Measurements from ENCODE around the gene KAZN.

The KAZN gene

GRCh38 chr1:15107058-15107687, 508.7 kb downstream of the KAZN start:
- Mint-ChIP-seq H3K4me1 (no peaks in the 10 kb centered on the region), H3K27me3 (peaks cover 2% of the 10 kb centered on the region), H3K27ac (no peak overlapping the region), H3K36me3 (no peaks in the 10 kb centered on the region), H3K9me3 (peaks cover 3% of the 10 kb centered on the region), H3K4me3 (no peak overlapping the region)
- DNase-seq (ENCODE audit: low spot score in 2 of 2) (no peak), ATAC-seq (ENCODE audit: low read depth) (no peak)

GRCh38 chr1:15107911-15108310, 509.4 kb downstream of the KAZN start:
- DNase-seq (ENCODE audit: low spot score in 2 of 2) = no peak
- no peaks in the 10 kb centered on the region for H3K36me3 Mint-ChIP-seq
- no peak overlapping the region for H3K4me3 Mint-ChIP-seq
- H3K27ac Mint-ChIP-seq = no peak overlapping the region
- H3K9me3 Mint-ChIP-seq = peaks cover 3% of the 10 kb centered on the region
- peaks cover 2% of the 10 kb centered on the region for H3K27me3 Mint-ChIP-seq
- ATAC-seq (ENCODE audit: low read depth) = no peak
- no peaks in the 10 kb centered on the region for H3K4me1 Mint-ChIP-seq

DNA sequence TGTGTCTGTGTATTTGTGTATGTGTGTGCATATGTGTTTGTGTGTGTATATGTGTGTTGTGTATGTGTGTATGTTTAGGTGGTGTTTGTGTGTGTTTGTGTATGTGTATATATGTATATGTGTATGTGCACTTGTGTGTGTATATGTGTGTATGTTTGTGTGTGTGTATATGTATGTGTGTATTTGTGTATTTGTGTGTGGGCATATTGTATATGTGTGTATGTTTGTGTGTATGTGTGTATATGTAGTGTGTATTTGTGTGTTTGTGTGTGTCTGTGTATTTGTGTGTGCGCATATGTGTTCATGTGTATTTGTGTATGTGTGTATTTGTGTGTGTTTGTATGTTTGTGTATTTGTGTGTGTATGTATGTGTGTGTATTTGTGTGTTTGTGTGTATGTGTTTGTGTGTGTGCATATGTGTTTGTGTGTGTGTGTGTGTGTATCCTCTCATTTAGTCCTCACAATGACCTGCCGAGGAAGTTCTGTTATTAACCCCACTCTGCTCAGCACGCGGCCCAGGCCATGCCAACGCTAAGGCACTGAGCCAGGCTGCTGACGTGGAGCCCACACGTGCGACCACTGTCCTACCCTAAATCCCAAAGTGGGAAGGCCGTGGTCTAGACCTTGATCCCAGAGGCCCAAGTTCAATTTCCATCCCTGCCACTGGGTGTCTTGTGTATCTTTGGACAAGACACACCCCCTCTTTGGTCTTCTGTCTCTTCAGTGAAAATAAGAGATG, 511.8 kb downstream of the KAZN start:
- H3K27ac Mint-ChIP-seq = no peak overlapping the region
- H3K9me3 Mint-ChIP-seq = no peaks in the 10 kb centered on the region
- H3K36me3 Mint-ChIP-seq = no peaks in the 10 kb centered on the region
- DNase-seq (ENCODE audit: low spot score in 2 of 2) = no peak
- no peak overlapping the region for H3K4me3 Mint-ChIP-seq
- ATAC-seq (ENCODE audit: low read depth) = no peak
- peaks cover 5% of the 10 kb centered on the region for H3K27me3 Mint-ChIP-seq
- no peaks in the 10 kb centered on the region for H3K4me1 Mint-ChIP-seq

DNA sequence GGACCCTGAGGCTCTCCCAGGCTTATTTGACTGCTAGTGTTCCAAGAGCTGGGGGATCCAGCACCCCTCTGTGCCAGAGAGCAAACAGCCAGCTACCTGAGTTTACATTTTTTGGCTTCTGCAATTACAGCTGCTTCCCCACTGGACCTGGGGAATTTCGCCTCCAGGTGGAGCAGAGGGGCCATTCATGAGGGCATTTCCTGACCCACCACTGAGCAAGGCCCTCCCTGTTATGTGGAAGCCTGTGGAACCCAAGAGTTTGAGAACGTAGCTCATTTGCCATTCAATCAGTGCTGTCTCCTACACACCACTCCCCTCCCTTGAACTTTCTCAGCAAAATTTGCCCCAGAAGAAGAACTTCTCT, 512.4 kb downstream of the KAZN start:
- no peak overlapping the region for H3K4me3 Mint-ChIP-seq
- no peak for ATAC-seq (ENCODE audit: low read depth)
- H3K27me3 Mint-ChIP-seq = peaks cover 7% of the 10 kb centered on the region
- H3K27ac Mint-ChIP-seq = no peak overlapping the region
- no peaks in the 10 kb centered on the region for H3K36me3 Mint-ChIP-seq
- H3K4me1 Mint-ChIP-seq = no peaks in the 10 kb centered on the region
- H3K9me3 Mint-ChIP-seq = no peaks in the 10 kb centered on the region
- DNase-seq (ENCODE audit: low spot score in 2 of 2) = no peak

DNA sequence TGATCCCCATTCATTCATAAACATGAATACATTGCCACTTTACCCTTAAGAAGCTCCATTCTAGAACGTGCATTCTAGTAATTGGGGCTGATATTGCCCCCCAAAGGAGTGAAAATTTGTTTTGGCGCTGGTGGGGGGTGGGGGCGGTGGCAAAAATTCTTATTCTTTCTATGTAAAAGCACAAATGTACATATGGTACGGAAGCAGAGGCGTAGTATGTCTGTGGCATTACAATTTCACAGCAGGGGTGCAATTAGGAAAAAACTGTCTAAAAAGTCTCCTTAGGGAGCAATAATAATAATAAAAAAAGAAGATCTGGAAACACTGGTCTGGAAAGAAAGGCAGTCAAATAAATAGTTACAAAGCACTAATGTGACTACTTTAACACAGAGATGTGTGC, 514.7 kb downstream of the KAZN start:
- DNase-seq (ENCODE audit: low spot score in 2 of 2) = no peak
- Mint-ChIP-seq H3K27me3 (peaks cover 8% of the 10 kb centered on the region), H3K36me3 (no peaks in the 10 kb centered on the region), H3K4me1 (no peaks in the 10 kb centered on the region), H3K9me3 (no peaks in the 10 kb centered on the region), H3K4me3 (no peak overlapping the region), H3K27ac (no peak overlapping the region)
- ATAC-seq (ENCODE audit: low read depth) = no peak

GRCh38 chr1:15114884-15115283, 516.4 kb downstream of the KAZN start:
- no peaks in the 10 kb centered on the region for H3K9me3 Mint-ChIP-seq
- peaks cover 10% of the 10 kb centered on the region for H3K27me3 Mint-ChIP-seq
- no peak overlapping the region for H3K27ac Mint-ChIP-seq
- ATAC-seq (ENCODE audit: low read depth) = no peak
- no peak overlapping the region for H3K4me3 Mint-ChIP-seq
- no peak for DNase-seq (ENCODE audit: low spot score in 2 of 2)
- no peaks in the 10 kb centered on the region for H3K36me3 Mint-ChIP-seq
- H3K4me1 Mint-ChIP-seq = no peaks in the 10 kb centered on the region

DNA sequence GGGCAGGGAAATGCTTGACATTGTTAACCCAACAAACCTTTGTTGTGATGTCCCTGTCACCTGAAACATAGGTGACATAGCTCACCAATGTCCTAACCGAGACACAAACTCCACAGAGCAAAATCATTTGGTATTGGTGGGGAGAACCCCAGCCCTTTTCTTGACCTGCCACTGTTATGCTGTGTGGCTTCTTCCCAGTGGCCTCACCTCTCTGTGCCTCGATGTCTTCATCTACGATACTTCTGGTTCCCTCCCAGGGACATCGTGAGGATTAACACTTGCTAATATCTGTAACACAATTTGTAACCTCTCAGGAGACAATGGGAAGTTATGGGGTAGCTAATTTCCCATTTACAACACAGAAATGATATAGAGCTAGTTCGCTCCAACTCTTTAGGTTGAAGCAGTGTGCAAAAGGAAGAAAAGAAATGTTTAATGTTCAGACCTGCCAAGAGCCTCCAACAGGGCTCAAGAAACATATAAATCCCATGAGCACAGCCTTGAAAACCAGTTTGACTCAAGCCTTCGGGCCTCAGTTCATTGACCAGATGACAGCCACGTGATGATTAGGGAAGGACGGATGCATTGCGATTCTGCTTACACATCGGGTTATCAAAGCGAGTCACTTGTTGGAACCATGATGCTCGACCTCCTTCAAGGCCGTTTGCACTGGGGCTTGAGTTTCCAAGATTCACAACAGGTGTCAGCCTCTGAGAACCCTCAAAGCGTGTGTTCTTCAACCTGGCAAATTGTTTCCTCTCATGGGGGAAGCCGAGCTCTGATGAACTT, 517.3 kb downstream of the KAZN start:
- H3K9me3 Mint-ChIP-seq = no peaks in the 10 kb centered on the region
- H3K4me3 Mint-ChIP-seq = no peak overlapping the region
- DNase-seq (ENCODE audit: low spot score in 2 of 2) (no peak), ATAC-seq (ENCODE audit: low read depth) (no peak)
- no peaks in the 10 kb centered on the region for H3K4me1 Mint-ChIP-seq
- peaks cover 10% of the 10 kb centered on the region for H3K27me3 Mint-ChIP-seq
- H3K27ac Mint-ChIP-seq = no peak overlapping the region
- H3K36me3 Mint-ChIP-seq = no peaks in the 10 kb centered on the region

- Mint-ChIP-seq H3K27ac (no peak overlapping the region), H3K27me3 (peaks cover 10% of the 10 kb centered on the region), H3K4me1 (no peaks in the 10 kb centered on the region), H3K9me3 (no peaks in the 10 kb centered on the region), H3K4me3 (no peak overlapping the region), H3K36me3 (no peaks in the 10 kb centered on the region)
- DNase-seq (ENCODE audit: low spot score in 2 of 2) (no peak), ATAC-seq (ENCODE audit: low read depth) (no peak)
Measured at GRCh38 chr1:15116966-15117365, 518.5 kb downstream of the KAZN start.

GRCh38 chr1:15117671-15118325, 519.3 kb downstream of the KAZN start:
- no peak for DNase-seq (ENCODE audit: low spot score in 2 of 2)
- Mint-ChIP-seq H3K27me3 (peaks cover 8% of the 10 kb centered on the region), H3K36me3 (no peaks in the 10 kb centered on the region), H3K4me3 (no peak overlapping the region), H3K4me1 (no peaks in the 10 kb centered on the region), H3K9me3 (no peaks in the 10 kb centered on the region), H3K27ac (no peak overlapping the region)
- no peak for ATAC-seq (ENCODE audit: low read depth)

GRCh38 chr1:15118579-15118978, 520.1 kb downstream of the KAZN start:
- H3K4me3 Mint-ChIP-seq = no peak overlapping the region
- H3K4me1 Mint-ChIP-seq = no peaks in the 10 kb centered on the region
- H3K9me3 Mint-ChIP-seq = no peaks in the 10 kb centered on the region
- no peaks in the 10 kb centered on the region for H3K36me3 Mint-ChIP-seq
- no peak overlapping the region for H3K27ac Mint-ChIP-seq
- no peak for DNase-seq (ENCODE audit: low spot score in 2 of 2)
- ATAC-seq (ENCODE audit: low read depth) = no peak
- H3K27me3 Mint-ChIP-seq = peaks cover 8% of the 10 kb centered on the region

GRCh38 chr1:15120251-15120945, 521.9 kb downstream of the KAZN start:
- Mint-ChIP-seq H3K27me3 (peaks cover 8% of the 10 kb centered on the region), H3K4me3 (no peak overlapping the region), H3K36me3 (no peaks in the 10 kb centered on the region), H3K4me1 (no peaks in the 10 kb centered on the region), H3K9me3 (no peaks in the 10 kb centered on the region), H3K27ac (no peak overlapping the region)
- ATAC-seq (ENCODE audit: low read depth) (no peak), DNase-seq (ENCODE audit: low spot score in 2 of 2) (no peak)

- Mint-ChIP-seq H3K9me3 (no peaks in the 10 kb centered on the region), H3K27ac (no peak overlapping the region)
Measured at GRCh38 chr1:15122331-15122730, 523.8 kb downstream of the KAZN start.

DNA sequence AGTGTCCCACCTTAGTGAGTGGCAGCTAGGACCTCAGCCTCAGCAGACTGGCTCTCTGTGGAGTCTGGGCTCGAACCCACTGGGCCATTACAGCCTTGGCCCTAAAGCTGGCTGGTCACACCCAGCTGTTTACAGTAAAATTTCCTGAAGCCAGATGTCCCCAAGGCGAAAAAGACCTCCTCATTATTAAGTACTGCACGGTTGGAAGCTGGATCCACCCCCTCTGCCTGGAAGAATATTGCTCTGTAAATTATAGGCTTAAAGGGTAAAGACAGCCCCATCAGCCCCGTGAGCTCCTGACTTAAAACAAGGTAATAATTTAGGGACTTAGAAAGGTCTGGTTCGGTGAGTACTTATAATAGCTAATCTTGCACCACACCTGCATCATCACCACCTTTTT, 524.8 kb downstream of the KAZN start:
- Mint-ChIP-seq H3K27ac (no peak overlapping the region), H3K36me3 (no peaks in the 10 kb centered on the region), H3K27me3 (peaks cover 8% of the 10 kb centered on the region), H3K9me3 (no peaks in the 10 kb centered on the region), H3K4me3 (no peak overlapping the region), H3K4me1 (no peaks in the 10 kb centered on the region)
- ATAC-seq (ENCODE audit: low read depth) (no peak), DNase-seq (ENCODE audit: low spot score in 2 of 2) (no peak)

More at GRCh38 chr1:15122331-15122730, 523.8 kb downstream of the KAZN start:
- no peaks in the 10 kb centered on the region for H3K36me3 Mint-ChIP-seq
- DNase-seq (ENCODE audit: low spot score in 2 of 2) (no peak), ATAC-seq (ENCODE audit: low read depth) (no peak)
- H3K4me3 Mint-ChIP-seq = no peak overlapping the region
- peaks cover 8% of the 10 kb centered on the region for H3K27me3 Mint-ChIP-seq
- no peaks in the 10 kb centered on the region for H3K4me1 Mint-ChIP-seq

DNA sequence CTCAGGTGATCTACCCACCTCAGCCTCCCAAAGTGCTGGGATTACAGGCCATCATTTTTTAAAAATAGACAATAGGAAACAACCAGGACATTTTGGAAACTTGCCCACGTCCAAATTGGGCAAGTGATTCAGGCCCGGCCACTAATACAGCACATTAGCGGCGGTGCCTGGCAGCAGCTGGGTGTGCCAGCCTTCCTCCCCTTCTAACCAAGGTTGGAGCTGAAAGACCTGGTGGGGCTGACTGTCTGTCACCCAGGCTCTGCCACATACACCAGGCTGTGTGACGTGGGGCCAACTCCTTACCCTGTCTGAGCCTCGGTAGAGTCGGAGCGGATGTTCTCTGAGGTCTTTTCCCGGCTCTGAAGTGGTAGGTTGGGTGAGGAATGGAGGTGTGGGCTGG, 525.4 kb downstream of the KAZN start:
- no peaks in the 10 kb centered on the region for H3K9me3 Mint-ChIP-seq
- H3K36me3 Mint-ChIP-seq = no peaks in the 10 kb centered on the region
- H3K4me3 Mint-ChIP-seq = no peak overlapping the region
- peaks cover 8% of the 10 kb centered on the region for H3K27me3 Mint-ChIP-seq
- ATAC-seq (ENCODE audit: low read depth) = no peak
- no peak overlapping the region for H3K27ac Mint-ChIP-seq
- H3K4me1 Mint-ChIP-seq = no peaks in the 10 kb centered on the region
- DNase-seq (ENCODE audit: low spot score in 2 of 2) = no peak

Measured in memory B cell (primary cell).